Prostate gland (tissue), 2 donors: Measurements from ENCODE around the gene SAMSN1.

Source experiments
- POLR2A ChIP-seq: fragments of 450-650 bp; IDR thresholded peaks from one replicate; pipeline ENCODE4 v1.6.1; 2016; ENCODE audit warnings: antibody characterized with exemption, mild to moderate bottlenecking
- POLR2AphosphoS5 ChIP-seq: sonication (generic); formaldehyde crosslinking; IDR thresholded peaks from one replicate; pipeline ENCODE4 v1.6.1; 2017; ENCODE audit warnings: antibody characterized with exemption
- TF ChIP-seq, protein P1 (sequence below), 4 experiments: fragments of 200-600 bp in 2 of 4; fragments of 450-650 bp in 2 of 4; sonication (generic) in 2 of 4; IDR thresholded peaks; 1 replicate in 3 of 4; 2 replicates in 1 of 4; pipeline ENCODE4 v1.5.1; 2016 to 2019; ENCODE audit warnings: antibody characterized with exemption in 4 of 4, mild to moderate bottlenecking in 2 of 4, moderate library complexity in 2 of 4

GRCh38 chr21:14559102-14559501 is 13.0 kb upstream of the SAMSN1 start:
- TF ChIP-seq, protein P1, sequence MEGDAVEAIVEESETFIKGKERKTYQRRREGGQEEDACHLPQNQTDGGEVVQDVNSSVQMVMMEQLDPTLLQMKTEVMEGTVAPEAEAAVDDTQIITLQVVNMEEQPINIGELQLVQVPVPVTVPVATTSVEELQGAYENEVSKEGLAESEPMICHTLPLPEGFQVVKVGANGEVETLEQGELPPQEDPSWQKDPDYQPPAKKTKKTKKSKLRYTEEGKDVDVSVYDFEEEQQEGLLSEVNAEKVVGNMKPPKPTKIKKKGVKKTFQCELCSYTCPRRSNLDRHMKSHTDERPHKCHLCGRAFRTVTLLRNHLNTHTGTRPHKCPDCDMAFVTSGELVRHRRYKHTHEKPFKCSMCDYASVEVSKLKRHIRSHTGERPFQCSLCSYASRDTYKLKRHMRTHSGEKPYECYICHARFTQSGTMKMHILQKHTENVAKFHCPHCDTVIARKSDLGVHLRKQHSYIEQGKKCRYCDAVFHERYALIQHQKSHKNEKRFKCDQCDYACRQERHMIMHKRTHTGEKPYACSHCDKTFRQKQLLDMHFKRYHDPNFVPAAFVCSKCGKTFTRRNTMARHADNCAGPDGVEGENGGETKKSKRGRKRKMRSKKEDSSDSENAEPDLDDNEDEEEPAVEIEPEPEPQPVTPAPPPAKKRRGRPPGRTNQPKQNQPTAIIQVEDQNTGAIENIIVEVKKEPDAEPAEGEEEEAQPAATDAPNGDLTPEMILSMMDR (IDR thresholded peaks at IDR 0.05), result no peak
- TF ChIP-seq POLR2AphosphoS5, result no peak
- TF ChIP-seq POLR2A, result no peak
